GM12891 (cell line): ENCODE measurements around the gene C2CD5.
"Not testable (repeated sequence)": the region's sequence is repeated elsewhere in the genome, so short reads cannot be mapped to it uniquely, and the experiment has no call there.

ENCODE experiments used
- DNase-seq: peaks from one replicate; pipeline ENCODE4 v3.0.0; 2011; ENCODE audit warnings: low spot score; ENCODE audit not compliant: insufficient read length
- FAIRE-seq: peaks from 2 replicates; lab custom pipeline; 2011; peaks lifted over from hg19 to GRCh38; lab: Jason Lieb, UNC
- PAX5 ChIP-seq: IDR thresholded peaks from 2 replicates; pipeline ENCODE4 v1.6.1; 2011; ENCODE audit warnings: low read length, moderate library complexity, mild to moderate bottlenecking; ENCODE audit not compliant: insufficient read depth, severe bottlenecking
- POLR2A ChIP-seq: IDR thresholded peaks from 2 replicates; pipeline ENCODE4 v1.6.1; 2011; ENCODE audit warnings: low read depth, low read length, control low read depth
- POLR2AphosphoS5 ChIP-seq: IDR thresholded peaks from 2 replicates; pipeline ENCODE4 v1.6.1; 2011; ENCODE audit warnings: low read depth, low read length, control low read depth
- POU2F2 ChIP-seq: IDR thresholded peaks from 2 replicates; pipeline ENCODE4 v1.6.1; 2011; ENCODE audit warnings: low read depth, mild to moderate bottlenecking, control low read depth, low read length, moderate library complexity
- SPI1 ChIP-seq: IDR thresholded peaks from 2 replicates; pipeline ENCODE4 v1.6.1; 2011; ENCODE audit warnings: low read depth, low read length, control low read depth
- TAF1 ChIP-seq: IDR thresholded peaks from 2 replicates; pipeline ENCODE4 v1.6.1; 2011; ENCODE audit warnings: low read depth, low read length, control low read depth

Gene C2CD5

DNA sequence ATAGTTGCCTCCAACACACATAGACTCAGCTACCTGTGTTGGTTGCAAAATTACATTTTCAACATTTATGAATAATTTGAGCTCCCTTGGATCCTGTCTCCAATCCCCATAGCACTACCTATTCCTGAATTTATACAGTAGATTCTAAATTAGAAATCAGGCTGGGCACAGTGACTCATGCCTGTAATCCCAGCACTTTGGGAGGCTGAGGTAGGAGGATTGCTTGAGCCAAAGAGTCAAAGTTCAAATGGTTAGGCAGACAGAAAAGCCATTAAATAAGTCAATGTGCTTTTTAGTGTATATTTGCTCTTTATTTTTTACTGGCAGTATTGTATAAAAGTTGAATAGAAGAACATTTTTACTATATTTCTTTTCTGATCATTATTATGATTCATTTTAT is 24.9 kb upstream of the C2CD5 start:
- no peak for FAIRE-seq

DNA sequence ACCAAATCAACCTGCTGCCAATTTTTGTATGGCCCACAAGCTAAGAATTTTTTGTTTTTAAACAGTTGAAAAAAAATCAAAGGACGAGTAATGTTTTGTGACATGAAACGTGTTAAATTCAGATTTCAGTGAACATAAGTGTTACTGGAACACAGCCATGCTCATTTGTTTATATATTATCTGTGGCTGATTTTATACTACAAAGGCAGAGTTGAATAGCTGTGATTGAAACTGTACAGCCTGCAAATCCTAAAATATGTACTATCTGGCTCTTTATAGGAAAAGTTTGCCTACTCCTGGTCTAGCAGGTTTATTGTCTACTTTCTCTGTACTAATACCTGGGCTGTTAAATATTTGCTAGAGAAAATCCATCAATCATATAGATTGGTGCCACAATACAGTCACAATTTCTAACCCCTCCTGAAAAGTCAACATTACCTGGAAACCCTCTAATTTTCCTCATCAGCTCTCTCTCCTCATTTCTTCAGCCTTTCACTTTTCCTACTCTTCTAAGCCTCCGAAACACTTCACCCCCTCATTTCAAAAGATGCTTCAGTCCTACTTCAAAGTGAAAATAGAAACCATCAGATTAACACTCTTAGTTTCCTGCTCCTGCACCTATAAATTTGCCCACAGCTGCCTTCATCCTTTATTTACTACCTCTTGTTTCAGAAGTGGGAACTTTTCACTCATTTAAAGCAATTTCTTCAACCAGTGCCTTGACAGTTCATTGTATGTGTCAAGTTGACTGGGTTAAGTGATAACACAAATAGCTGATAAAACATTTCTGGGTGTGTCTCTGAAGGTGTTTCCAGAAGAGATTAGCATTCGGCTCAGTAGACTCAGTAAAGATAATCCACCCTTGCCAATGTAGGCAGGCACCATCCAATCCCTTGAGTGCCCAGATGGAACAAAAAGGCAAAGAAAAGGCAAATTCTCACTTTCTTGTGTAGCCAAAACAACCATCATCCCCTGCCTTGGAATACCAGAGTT is 18.0 kb upstream of the C2CD5 start:
- no peak for FAIRE-seq
- TF ChIP-seq POLR2AphosphoS5, result no peak
- no peak for TF ChIP-seq POLR2A

More for the DNA sequence above, 24.9 kb upstream of the C2CD5 start:
- TF ChIP-seq TAF1, result no peak
- no peak for TF ChIP-seq POU2F2
- TF ChIP-seq SPI1, result no peak
- no peak for TF ChIP-seq POLR2AphosphoS5
- no peak for TF ChIP-seq POLR2A
- TF ChIP-seq PAX5, result no peak
- no peak for DNase-seq

DNA sequence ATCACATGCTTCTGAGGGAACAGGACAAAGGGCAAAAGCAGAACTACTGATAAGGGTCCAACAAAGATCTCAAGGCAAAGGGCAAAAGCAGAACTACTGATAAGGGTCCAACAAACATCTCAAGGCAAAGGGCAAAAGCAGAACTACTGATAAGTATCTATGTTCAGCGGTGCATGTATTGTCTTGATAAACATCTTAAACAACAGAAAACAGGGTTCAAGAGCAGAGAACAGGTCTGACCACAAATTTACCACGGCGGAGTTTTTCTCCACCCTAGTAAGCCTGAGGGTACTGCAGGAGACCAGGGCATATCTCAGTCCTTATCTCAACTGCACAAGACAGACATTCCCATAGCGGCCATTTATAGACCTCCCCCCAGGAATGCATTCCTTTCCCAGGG is 10.4 kb upstream of the C2CD5 start:
- not testable (repeated sequence) for FAIRE-seq, DNase-seq

More for the DNA sequence above, 18.0 kb upstream of the C2CD5 start:
- DNase-seq, result no peak

DNA sequence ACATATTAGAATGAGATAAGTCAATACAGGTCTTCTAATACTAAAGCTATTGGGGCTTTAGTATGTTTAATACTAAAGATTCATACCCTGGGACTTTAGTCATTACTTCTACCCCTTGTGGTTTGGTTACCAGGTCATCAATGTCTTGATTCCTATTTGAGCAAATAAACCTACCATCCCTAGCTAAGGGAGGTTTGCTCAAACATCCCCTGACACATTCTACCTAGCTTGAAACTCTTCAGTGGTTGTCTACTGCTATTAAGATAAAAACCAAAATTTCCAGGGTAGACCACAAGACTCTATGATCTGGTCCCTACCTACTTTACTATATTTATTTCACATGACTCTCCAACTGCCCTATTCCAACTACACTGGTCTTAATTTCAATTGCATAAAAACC is 7.3 kb upstream of the C2CD5 start:
- DNase-seq (no peak), FAIRE-seq (no peak)

DNA sequence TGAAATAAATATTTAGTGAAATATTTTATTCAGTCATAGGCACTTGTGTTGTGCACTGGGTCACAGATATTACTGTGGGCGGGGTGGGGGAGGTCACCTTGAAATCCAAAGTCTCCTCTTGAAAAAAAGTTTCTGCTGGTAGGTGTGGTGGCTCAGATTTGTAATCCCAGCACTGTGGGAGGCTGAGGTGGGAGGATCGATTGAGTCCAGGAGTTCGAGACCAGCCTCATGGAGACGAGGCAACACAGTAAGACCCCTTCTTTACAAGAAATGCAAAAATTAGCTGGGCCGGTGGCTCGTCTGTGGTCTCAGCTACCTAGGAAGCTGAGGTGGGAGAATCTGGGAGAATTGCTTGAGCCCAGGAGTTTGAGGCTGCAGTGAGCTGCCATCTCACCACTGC is 913 bp upstream of the C2CD5 start:
- DNase-seq (no peak), FAIRE-seq (no peak)
- no peak for TF ChIP-seq SPI1
- TF ChIP-seq PAX5, result no peak
- TF ChIP-seq POU2F2, result no peak
- TF ChIP-seq TAF1, result no peak
- TF ChIP-seq POLR2A, result no peak
- TF ChIP-seq POLR2AphosphoS5, result no peak

More for the DNA sequence above, 7.3 kb upstream of the C2CD5 start:
- no peak for TF ChIP-seq POU2F2
- no peak for TF ChIP-seq PAX5
- no peak for TF ChIP-seq POLR2AphosphoS5
- no peak for TF ChIP-seq SPI1
- no peak for TF ChIP-seq TAF1
- no peak for TF ChIP-seq POLR2A

DNA sequence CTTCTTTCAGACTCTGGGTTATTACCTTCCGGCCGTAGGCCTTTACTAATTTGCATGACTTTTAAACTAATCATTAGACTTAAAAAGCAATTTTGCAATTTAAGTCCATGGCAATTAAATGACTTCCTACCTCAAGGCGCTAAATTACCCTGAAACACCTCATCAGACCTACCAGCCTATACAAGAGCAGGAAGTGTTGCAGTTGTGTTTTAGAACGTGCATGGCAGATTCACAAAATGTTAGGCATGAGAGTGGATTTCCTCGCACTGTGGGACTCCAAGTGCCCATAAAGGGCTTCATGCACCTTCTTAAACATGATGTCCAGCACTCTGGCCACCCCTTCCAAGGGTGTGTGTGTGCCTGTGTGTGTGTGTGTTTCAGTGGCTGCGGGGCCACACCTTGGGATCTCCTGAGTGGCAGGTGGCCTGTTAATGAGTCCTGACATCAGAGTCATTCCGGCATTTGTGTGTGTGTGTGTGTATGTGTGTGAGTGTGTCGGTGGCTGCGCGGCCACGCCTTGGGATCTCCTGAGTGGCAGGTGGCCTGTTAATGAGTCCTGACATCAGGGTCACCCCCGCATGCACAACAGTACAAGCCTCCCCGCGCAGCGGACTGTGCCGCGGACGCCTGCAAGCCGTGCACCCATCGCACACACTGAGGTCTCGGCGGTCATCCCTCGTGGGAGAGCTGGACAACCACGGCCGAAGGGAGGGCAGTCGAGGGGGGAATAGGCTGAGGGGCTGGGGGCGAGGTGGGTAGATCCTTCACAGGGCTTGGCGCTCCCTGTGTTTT is 900 bp downstream of the C2CD5 start:
- peak; percentile 93 for FAIRE-seq
- DNase-seq, result no peak
- no peak for TF ChIP-seq POLR2A
- no peak for TF ChIP-seq POLR2AphosphoS5
- 0 out of 2 replicates have a peak, but pooled peaks have one; percentile 2 for TF ChIP-seq SPI1
- no peak for TF ChIP-seq POU2F2
- TF ChIP-seq TAF1, result 0 out of 2 replicates have a peak, but pooled peaks have one; percentile 22
- TF ChIP-seq PAX5, result peak; percentile 61

DNA sequence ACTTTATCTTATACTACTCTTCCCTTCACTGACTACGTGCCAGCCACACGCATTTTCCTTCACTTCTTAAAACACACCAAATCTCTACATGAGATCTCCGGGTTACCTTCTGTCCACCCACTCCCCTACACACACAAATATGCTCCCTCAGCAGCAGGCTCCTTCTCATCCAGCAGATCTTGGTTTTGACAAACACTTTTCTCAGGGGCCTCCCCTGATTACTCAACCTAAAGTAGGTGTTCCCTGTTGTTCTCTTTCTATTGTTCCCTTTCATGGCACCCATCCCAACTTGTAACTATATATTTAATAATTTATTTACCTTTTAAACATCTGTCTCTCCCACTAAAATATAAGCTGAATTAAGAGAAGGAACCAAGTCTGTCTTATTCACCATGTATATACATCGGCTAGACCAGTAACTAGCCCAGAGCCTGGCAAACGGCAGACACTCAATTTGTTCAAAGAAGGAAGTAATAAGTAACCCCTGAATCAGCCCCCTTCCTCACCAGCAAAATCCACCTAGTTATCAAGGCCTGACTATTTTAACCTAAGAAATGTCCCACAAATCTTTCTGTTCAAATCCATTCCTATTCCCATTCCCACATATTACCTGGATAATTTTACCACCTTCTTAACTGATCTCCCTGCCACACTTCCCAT is 2.7 kb downstream of the C2CD5 start:
- TF ChIP-seq SPI1, result no peak
- no peak for TF ChIP-seq PAX5
- DNase-seq (no peak), FAIRE-seq (no peak)

DNA sequence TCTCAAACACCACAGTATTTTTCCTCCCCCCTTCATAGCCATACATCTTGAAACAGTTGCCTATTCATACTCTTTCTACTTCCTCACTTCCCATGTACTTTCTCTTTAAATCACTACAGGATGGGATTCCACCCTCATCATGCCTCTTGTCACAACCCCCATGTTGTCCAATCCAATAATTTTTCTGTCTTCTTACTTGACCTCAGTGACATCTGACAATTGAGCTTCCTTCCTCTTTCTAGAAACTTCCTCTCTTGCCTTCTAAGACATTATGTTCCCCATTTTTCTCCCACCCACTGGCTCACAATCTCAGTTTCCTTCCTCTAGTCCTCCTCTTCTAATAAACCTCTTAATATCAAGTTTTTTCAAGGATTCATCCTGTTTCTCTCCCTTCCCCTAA is 5.3 kb downstream of the C2CD5 start:
- DNase-seq (no peak), FAIRE-seq (no peak)
- TF ChIP-seq SPI1 (peak; percentile 44; the same call in 1 of the 2 replicates), POU2F2 (no peak)

DNA sequence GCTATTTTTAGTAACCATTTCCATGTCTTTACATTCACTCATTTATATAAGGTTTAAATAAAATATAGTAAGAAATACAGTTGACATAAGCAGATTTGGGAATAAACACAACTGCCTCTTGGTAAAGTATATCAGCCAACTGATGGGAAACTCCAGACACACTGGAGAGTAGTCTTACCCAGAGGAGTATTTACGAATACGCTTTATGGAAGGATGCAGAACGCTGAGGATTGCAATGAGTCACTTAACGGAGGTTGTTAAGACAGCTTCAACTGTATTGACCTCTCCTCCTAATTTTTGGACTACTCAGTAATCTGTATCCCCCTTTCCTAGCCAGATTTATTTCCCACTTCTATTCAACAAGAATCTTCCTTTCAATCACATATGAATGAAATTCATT is 6.0 kb downstream of the C2CD5 start:
- DNase-seq (no peak), FAIRE-seq (no peak)
- TF ChIP-seq POLR2A (no peak), POLR2AphosphoS5 (no peak), SPI1 (no peak), TAF1 (no peak), POU2F2 (no peak), PAX5 (no peak)
